HG03575 (cell line): ENCODE data around the gene HRG.
"Not testable (repeated sequence)": the region's sequence is repeated elsewhere in the genome, so short reads cannot be mapped to it uniquely, and the experiment has no call there.

ENCODE experiments used
- ATAC-seq: cut with Tn5 transposase; IDR thresholded peaks from one replicate; pipeline ENCODE4 v1.9.1; 2021; ENCODE audit not compliant: unreplicated experiment, insufficient number of reproducible peaks, low FRiP score; ENCODE audit errors: extremely low read depth

The HRG gene

DNA sequence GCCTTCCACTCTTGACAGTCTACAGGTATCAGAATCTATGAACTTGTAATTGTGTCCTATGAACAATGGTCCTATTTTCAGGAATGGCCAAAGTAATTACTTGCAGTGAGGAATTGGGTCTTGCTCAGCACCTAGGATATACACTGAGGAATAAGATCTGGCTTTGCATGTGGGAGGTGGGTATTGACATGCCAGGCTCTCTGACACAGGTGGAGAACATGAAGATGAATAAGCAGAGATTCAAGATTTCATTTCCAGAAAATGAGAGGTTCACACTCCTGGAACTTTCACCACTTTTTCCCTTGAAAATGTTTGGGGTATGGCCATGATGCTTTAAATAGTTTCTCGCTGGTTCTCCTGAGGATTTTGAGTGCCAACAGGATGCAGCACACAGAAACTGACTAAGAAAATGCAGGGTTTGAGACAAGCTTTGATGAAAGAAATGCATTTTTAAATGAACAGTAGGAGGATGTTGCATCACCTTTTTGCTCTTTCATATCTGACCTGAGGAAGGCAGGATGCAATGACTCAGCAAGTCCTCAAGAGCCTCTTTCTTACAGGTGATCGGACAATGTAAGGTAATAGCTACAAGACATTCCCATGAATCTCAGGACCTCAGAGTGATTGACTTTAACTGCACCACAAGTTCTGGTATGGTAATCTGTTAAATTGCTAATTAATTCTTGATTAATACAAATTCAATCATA lies 3.7 kb downstream of the HRG start:
- no peak for ATAC-seq

GRCh38 chr3:186670155-186670554 lies 4.3 kb downstream of the HRG start:
- no peak for ATAC-seq

- ATAC-seq = no peak
These were observed 5.2 kb downstream of the HRG start for GRCh38 chr3:186671051-186671450.

GRCh38 chr3:186678604-186679003 lies 12.8 kb downstream of the HRG start:
- ATAC-seq = no peak

DNA sequence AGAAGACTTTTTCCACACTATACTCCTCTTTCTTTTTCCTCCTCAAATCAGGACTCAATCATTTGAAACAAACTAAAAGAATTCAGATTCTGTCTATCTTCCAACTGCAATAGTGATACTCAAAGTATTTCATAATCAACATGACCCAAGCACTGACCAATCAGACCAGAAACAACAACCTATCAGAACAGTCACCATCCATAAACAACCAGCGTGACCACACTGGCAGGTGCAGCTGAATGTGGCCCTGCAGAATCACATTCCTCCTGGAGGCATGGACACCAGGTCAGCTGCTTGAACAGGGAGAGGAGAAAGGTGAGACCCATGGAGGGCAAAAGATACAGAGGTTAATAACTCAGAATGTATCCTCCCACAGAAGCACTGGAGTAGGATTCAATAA lies 13.3 kb downstream of the HRG start:
- ATAC-seq = no peak

DNA sequence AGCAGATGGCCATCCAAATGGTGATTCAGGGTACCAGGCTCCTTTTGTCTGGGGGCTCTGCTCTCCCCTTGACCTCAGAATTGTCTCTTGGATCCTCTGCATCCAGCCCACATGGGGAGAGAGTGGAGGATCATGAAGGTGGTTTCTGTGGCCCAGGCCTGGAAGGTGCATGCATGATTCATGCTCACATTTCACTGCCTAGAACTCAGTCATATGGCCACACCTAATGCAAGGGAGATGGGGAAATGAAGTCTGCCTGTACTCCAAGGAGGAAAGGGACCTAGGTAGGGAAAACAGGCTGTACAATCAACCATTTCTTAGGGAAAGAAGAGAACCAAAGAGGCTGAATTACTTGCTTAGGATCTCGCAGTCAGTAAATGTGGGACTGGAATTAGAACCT lies 15.1 kb downstream of the HRG start:
- ATAC-seq = no peak

DNA sequence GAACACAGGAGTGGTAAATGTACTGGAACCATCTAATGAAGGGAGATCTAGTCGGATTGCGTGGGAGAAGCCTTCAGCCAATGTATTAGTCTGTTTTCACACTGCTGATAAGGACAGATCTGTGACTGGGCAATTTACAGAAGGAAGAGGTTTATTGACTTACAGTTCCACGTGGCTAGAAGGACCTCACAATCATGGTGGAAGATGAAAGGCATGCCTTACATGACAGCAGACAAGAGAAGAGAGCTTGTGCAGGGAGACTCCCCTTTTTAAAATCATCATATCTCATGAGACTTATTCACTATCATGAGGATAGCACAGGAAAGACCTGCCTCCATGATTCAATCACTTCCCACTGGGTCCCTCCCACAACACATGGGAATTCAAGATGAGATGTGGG lies 17.0 kb downstream of the HRG start:
- no peak for ATAC-seq

- no peak for ATAC-seq
These were observed 18.2 kb downstream of the HRG start for GRCh38 chr3:186683979-186684378.

GRCh38 chr3:186686475-186686874 lies 20.7 kb downstream of the HRG start:
- ATAC-seq = not testable (repeated sequence)

- no peak for ATAC-seq
These were observed 21.4 kb downstream of the HRG start for GRCh38 chr3:186687120-186687651.

DNA sequence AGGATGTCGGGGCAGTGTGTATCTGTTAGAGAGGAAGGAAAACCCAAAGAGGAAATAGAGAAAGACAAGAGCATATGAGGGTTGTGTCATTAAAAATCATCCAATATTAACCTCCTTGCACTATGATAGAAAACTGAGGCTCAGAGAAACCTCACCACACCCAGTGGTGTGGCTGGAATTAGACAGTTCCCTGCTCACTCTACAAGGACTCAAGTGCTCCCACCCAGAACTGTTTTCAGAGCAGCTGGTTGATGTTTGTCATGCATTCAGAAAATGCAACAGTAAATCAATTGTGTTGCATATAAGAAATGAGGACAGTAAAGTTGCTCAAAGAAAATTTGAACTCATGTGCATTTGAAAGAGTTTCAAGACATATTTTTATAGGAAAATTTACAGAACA lies 24.5 kb downstream of the HRG start:
- not testable (repeated sequence) for ATAC-seq

DNA sequence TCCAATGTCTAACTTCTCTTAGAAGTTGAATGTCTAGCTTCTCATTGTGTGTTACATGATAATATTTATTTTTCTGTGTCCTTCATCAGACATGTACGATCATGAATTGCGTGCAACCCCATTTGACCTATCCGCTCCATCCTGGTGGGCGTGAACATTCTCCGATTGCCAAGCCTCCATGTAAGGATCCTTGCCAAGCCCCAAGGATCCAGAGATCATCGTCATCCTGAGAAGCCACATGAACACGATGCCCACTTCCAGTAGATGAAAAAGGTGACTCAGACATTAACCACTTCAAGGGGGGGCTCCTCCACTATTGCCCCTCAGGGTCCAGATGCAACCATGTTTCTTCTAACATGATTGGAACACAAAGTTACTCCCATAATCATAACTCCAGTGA lies 25.9 kb downstream of the HRG start:
- ATAC-seq = no peak

DNA sequence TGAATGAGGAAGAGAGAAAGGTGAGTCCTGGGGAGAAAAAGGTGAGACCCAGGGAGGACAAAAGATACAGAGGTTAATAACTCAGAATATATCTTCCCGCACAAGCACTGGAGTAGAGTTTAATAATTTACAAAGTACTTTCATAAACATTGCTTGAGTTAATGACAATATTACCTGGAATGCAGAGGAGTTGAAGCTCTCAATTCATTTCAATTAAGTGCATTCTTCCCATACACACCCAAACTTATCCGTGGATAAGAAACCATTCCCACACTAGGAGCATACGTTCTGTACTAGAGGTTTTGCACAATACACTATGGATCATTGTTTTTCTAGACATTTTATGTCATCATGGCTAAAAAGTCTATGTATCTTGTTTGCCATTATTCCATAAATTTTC lies 28.0 kb downstream of the HRG start:
- no peak for ATAC-seq

DNA sequence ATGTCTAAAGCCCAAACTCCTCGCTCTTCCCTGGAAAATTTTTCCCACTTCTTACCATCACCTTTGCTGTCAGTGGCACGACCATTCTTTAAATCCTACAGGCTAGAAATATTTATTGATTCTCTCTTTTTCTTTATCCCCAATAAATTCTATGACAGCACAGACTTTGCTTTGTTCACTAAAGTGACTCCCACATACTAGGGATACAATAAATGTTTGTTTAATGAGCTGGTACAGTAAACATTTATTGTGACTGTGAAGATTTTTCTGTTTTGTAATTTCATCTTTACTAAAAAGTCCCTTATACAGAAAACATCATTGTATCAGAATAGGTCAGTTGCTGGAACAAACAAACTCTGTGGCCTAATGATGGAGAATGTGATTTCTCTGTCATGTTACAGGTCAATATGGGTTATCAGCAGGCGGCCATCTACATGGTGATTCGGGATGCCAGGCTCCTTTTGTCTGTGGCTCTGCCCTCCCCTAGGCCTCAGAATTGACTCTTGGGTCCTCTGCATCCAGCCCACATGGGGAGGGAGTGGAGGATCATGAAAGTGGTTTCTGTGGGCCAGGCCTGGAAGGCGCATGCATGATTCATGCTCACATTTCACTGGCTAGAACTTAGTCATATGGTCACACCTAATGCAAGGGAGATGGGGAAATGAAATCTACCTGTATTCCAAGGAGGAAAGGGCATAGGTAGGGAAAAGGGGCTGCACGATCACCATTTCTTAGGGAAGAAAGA lies 28.6 kb downstream of the HRG start:
- no peak for ATAC-seq

- no peak for ATAC-seq
These were observed 30.7 kb downstream of the HRG start for GRCh38 chr3:186696522-186696921.

DNA sequence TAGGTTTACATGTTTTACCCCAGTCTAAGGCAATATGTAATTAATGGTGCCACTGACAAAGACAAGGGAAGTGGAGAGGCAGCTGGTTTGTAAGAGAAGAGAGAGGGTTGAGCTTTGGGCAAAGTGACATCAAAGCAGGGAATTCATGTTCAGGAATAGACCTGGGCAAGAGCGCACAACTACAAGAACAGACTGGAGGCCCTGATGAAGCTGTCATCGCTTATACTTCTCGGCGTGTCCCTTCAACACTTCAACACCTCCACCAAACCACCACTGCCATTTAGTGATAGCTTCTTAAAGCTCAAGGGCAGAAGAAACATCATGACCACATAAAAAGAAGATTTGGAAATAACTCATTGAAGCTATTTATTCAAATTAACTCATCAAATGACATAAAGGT lies 31.7 kb downstream of the HRG start:
- ATAC-seq = no peak

- ATAC-seq = no peak
These were observed 34.5 kb downstream of the HRG start for GRCh38 chr3:186700267-186700666.

DNA sequence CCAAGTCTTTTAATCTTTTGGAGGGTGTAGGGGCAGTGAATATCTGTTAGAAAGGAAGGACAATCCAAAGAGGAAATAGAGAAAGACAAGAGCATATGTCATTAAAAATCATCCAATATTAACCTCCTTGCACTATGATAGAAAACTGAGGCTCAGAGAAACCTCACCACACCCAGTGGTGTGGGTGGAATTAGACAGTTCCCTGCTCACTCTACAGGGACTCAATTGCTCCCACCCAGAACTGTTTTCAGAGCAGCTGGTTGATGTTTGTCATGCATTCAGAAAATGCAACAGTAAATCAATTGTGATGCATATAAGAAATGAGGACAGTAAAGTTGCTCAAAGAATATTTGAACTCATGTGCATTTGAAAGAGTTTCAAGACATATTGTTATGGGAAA lies 36.6 kb downstream of the HRG start:
- ATAC-seq = not testable (repeated sequence)

GRCh38 chr3:186705882-186706780 lies 40.3 kb downstream of the HRG start:
- peak; percentile 79 for ATAC-seq
